Loucy (cell line): ENCODE data around the gene CADM2.

ENCODE experiments used
- H2AFZ ChIP-seq: fragments of 200-600 bp; sonication (generic); 2 replicates; pipeline ENCODE4 v1.6.0; 2016; ENCODE audit warnings: antibody characterized with exemption, mild to moderate bottlenecking, low read length, moderate library complexity
- H3F3A ChIP-seq: fragments of 200-600 bp; 2 replicates; pipeline ENCODE4 v1.6.0; 2016; ENCODE audit warnings: antibody characterized with exemption, low read depth, mild to moderate bottlenecking
- H3K27me3 ChIP-seq: fragments of 200-600 bp; sonication (generic); 2 replicates; pipeline ENCODE4 v1.6.1; 2014; ENCODE audit warnings: low read length, mild to moderate bottlenecking; ENCODE audit not compliant: insufficient read depth, poor library complexity, severe bottlenecking
- H3K36me3 ChIP-seq: fragments of 200-600 bp; sonication (generic); 2 replicates; pipeline ENCODE4 v1.6.1; 2016; ENCODE audit warnings: low read length; ENCODE audit not compliant: insufficient read depth
- H3K4me1 ChIP-seq: fragments of 200-600 bp; sonication (generic); 2 replicates; pipeline ENCODE4 v1.5.1; 2014; ENCODE audit warnings: low read length, mild to moderate bottlenecking; ENCODE audit not compliant: insufficient read depth, poor library complexity, severe bottlenecking
- H3K4me2 ChIP-seq: fragments of 200-600 bp; sonication (generic); 2 replicates; pipeline ENCODE4 v1.6.0; 2014; ENCODE audit warnings: antibody characterized with exemption, low read length, low read depth, mild to moderate bottlenecking; ENCODE audit not compliant: poor library complexity, severe bottlenecking
- H3K4me3 ChIP-seq: fragments of 200-600 bp; sonication (generic); 2 replicates; pipeline ENCODE4 v1.5.1; 2014; ENCODE audit warnings: low read length, mild to moderate bottlenecking, mixed read lengths; ENCODE audit not compliant: poor library complexity, severe bottlenecking
- H3K79me2 ChIP-seq: fragments of 200-600 bp; sonication (generic); 2 replicates; pipeline ENCODE4 v1.6.1; 2014; ENCODE audit warnings: low read length; ENCODE audit not compliant: insufficient read depth
- H3K9ac ChIP-seq: fragments of 200-600 bp; sonication (generic); 2 replicates; pipeline ENCODE4 v1.6.0; 2014; ENCODE audit warnings: mild to moderate bottlenecking, low read depth, low read length, moderate library complexity; ENCODE audit not compliant: poor library complexity, severe bottlenecking
- H3K9me2 ChIP-seq: fragments of 200-600 bp; sonication (generic); replicated peaks from 2 replicates; pipeline ENCODE4 v1.6.1; 2016; ENCODE audit warnings: low read depth, low read length, mixed read lengths
- H3K9me3 ChIP-seq: fragments of 200-600 bp; sonication (generic); 2 replicates; pipeline ENCODE4 v1.6.1; 2014; ENCODE audit warnings: mild to moderate bottlenecking, antibody characterized with exemption, low read length, low read depth; ENCODE audit not compliant: insufficient read depth
- H4K20me1 ChIP-seq: fragments of 200-600 bp; sonication (generic); 2 replicates; pipeline ENCODE4 v1.6.0; 2014; ENCODE audit warnings: antibody characterized with exemption, low read length, mild to moderate bottlenecking; ENCODE audit not compliant: insufficient read depth, poor library complexity, severe bottlenecking
- CTCF ChIP-seq: fragments of 200-600 bp; sonication (generic); conservative IDR thresholded peaks from 2 replicates; pipeline ENCODE4 v1.5.1; 2014; ENCODE audit warnings: mild to moderate bottlenecking, antibody characterized with exemption, low read length
- EZH2phosphoT487 ChIP-seq: fragments of 200-600 bp; IDR thresholded peaks from 2 replicates; pipeline ENCODE4 v1.6.1; 2018; ENCODE audit warnings: antibody characterized with exemption, mild to moderate bottlenecking, moderate library complexity, borderline replicate concordance

CADM2 gene

GRCh38 chr3:85725809-85726208 lies 767.0 kb downstream of the CADM2 start:
- TF ChIP-seq CTCF (no peak), EZH2phosphoT487 (no peak)

GRCh38 chr3:85726241-85726640 lies 767.5 kb downstream of the CADM2 start:
- no peaks in the 10 kb centered on the region for H4K20me1 ChIP-seq
- H2AFZ ChIP-seq: no peak overlapping the region
- no peak overlapping the region for H3K4me2 ChIP-seq
- no peaks in the 10 kb centered on the region for H3K36me3 ChIP-seq
- H3F3A ChIP-seq: no peaks in the 10 kb centered on the region
- no peak overlapping the region for H3K9ac ChIP-seq
- no peak overlapping the region for H3K4me3 ChIP-seq
- peaks cover 5% of the 10 kb centered on the region; the same call in 1 of the 2 replicates for H3K9me3 ChIP-seq
- H3K27me3 ChIP-seq: no peaks in the 10 kb centered on the region
- H3K9me2 ChIP-seq: no peaks in the 10 kb centered on the region
- H3K79me2 ChIP-seq: no peaks in the 10 kb centered on the region
- H3K4me1 ChIP-seq: no peaks in the 10 kb centered on the region
- TF ChIP-seq CTCF (no peak), EZH2phosphoT487 (no peak)

More at GRCh38 chr3:85725809-85726208, 767.0 kb downstream of the CADM2 start:
- H2AFZ ChIP-seq: no peak overlapping the region
- H3K4me3 ChIP-seq: no peak overlapping the region
- no peaks in the 10 kb centered on the region for H4K20me1 ChIP-seq
- H3K4me1 ChIP-seq: no peaks in the 10 kb centered on the region
- no peaks in the 10 kb centered on the region for H3F3A ChIP-seq
- no peaks in the 10 kb centered on the region for H3K36me3 ChIP-seq
- no peak overlapping the region for H3K4me2 ChIP-seq
- H3K9me3 ChIP-seq: peaks cover 5% of the 10 kb centered on the region; the same call in 1 of the 2 replicates
- no peaks in the 10 kb centered on the region for H3K27me3 ChIP-seq
- no peak overlapping the region for H3K9ac ChIP-seq
- no peaks in the 10 kb centered on the region for H3K9me2 ChIP-seq
- H3K79me2 ChIP-seq: no peaks in the 10 kb centered on the region

- Histone ChIP-seq H3K79me2 (no peaks in the 10 kb centered on the region), H3K4me2 (no peak overlapping the region), H3K4me3 (no peak overlapping the region), H3K9ac (no peak overlapping the region), H4K20me1 (no peaks in the 10 kb centered on the region), H3K9me3 (no peaks in the 10 kb centered on the region), H3K27me3 (no peaks in the 10 kb centered on the region), H3K9me2 (no peaks in the 10 kb centered on the region), H2AFZ (no peak overlapping the region), H3K4me1 (no peaks in the 10 kb centered on the region), H3F3A (no peaks in the 10 kb centered on the region), H3K36me3 (no peaks in the 10 kb centered on the region)
- no peak for TF ChIP-seq CTCF
- TF ChIP-seq EZH2phosphoT487: no peak
Observed at GRCh38 chr3:85737846-85738245, 779.1 kb downstream of the CADM2 start.
